SH-SY5Y (cell line): ENCODE measurements around the gene STAT5B.

Experiments
- GATA2 ChIP-seq: IDR thresholded peaks from 2 replicates; pipeline ENCODE4 v1.6.1; 2011; ENCODE audit warnings: mild to moderate bottlenecking, low read depth, low read length
- GATA3 ChIP-seq: IDR thresholded peaks from 2 replicates; pipeline ENCODE4 v1.6.1; 2011; ENCODE audit warnings: low read depth, mild to moderate bottlenecking, low read length, moderate library complexity

The STAT5B gene

DNA sequence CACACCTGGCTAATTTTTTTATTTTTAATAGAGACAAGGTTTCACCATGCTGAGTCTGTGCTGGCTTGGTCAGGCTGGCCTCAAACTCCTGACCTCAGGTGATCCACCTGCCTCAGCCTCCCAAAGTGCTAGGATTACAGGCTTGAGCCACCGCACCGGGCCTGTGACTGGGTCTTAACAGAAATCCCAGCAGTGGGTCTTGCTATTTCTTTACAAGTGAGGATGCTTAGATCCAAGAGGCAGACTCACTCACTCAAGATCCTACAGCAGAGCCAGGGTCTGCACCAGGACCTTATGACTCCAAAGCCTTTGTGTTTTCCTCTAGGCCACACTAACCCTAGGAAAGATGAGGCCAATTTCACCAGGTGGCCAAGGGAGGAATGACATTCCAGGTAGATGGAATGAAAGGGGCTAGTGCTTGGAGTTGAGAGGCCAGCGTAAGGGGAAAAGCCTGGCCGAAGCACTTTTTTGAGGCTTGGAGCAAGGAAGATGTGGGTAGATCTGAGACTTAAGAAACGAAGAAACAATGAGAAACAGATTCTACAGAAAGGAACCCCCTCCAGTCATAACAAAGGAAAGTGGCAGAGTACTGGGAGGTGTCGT lies 6.4 kb upstream of the STAT5B start:
- TF ChIP-seq GATA2 (no peak), GATA3 (no peak)

DNA sequence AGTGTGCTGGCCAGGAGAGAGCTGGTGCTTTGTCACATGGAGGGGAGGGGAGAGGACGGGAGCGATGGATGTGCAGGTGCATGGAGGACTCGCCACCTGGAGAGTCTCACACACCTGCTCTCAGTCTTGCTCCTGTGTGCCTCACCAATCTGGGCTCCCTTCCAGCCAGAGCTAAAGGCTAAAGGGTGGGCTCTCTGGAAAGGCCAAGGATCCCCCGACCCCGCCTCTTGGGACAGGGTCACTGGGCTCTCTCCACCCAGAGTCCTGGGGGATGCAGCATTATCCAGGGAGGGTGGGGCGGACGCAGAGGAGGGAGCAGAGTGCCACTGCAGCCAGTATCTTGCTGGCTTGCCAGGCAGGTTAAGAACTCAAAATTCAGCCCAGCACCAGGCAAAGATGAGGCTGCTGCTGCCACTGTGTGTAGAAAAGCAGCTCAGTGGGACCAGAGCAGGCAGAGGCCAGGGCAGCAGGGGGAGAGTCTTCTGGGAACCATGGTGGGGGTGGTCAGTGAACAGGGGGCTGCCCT lies 5.4 kb upstream of the STAT5B start:
- no peak for TF ChIP-seq GATA3
- no peak for TF ChIP-seq GATA2

DNA sequence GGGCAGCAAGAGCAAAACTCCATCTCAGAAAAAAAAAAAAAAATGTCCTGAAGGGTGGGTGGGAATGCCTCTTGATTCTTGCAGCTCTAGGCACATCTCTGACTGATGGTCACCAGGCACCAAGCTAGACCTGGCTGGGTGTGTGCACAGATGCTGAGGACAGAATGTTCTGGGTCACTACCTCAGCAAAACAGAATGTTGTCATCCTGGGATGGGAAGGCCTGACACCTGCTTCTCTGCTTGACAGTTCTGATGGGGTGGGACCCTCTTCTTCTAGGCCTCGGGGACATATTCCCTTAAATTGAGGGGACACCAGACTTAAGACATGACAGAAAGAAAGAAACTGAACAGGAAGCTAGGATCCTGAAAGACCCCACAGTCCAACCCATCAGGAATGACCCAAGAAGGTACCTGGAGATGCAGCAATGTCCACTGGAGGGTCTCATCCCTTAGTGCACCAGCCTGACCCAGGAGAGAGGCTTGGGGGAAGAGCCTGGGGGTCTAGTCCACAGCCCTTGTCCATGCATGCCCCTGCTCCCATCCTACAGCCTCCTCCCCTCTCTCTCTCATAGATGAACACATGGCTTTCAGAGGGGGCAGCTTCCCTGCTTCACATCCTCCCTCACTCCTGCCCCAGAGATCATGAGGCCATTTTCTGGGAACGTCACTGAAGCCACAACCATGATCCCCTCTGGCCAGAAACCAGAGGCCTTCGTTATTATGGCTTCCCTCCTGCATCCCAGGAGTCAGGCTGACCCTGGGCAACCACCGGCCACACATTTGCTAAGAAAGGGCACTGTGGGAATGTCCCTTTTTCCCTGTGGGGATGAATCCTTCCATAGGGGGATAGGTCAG lies 3.8 kb upstream of the STAT5B start:
- TF ChIP-seq GATA2 (no peak), GATA3 (no peak)

DNA sequence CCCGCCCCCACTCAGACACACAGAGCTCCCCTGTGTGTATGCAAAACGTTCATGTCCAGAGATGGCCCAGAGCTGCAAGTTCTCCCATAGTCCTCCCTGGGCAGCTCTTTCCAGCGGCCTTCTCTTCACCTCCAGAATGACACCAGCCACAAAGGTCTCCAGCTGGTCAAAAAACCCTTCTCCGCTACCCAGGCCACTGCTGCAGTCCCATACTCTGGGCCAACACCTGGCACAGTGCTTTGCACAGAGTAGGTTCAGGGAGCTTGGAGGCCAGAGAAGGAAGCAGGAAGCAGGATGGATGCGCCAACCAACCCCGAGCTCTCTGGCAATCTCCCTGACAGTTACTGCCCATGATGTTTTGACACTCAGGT lies 1.1 kb upstream of the STAT5B start:
- TF ChIP-seq GATA3 (no peak), GATA2 (no peak)

DNA sequence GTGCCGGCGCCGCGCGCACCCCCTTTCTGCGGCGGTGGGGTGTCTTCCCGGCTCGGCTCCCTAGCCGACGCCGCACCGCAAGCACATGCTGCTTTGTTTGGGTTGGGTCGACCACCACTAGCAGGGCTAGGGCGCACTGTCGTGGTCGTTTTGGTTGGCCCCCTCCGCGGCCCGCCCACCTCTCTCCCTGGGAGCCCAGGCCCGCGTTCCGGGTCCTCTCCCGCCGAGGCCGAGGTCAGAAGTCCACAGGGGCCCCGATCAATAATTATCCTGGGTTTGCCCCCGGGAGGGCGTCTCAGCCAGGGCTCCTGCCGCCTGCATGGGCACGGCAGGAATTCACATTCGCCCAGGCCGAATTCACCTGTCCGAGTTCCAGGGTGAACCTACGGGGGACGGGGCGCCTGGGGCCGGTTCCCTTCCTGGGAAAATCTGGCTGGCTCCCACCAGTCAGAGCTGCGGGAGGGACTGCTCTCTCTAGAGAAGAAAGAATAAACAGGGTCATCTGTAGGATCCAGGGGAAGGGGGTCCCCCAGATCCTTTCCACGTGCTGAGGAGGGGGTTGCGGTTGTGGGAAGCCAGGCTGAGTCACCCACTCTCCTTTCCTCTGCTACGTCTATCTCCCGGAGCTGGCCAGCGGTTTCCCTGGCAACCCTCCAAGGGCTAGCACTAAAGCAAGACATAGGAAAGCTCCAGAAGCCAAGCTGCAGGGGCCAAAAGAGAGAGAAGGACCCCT lies 584 bp upstream of the STAT5B start:
- TF ChIP-seq GATA2, result no peak
- no peak for TF ChIP-seq GATA3

DNA sequence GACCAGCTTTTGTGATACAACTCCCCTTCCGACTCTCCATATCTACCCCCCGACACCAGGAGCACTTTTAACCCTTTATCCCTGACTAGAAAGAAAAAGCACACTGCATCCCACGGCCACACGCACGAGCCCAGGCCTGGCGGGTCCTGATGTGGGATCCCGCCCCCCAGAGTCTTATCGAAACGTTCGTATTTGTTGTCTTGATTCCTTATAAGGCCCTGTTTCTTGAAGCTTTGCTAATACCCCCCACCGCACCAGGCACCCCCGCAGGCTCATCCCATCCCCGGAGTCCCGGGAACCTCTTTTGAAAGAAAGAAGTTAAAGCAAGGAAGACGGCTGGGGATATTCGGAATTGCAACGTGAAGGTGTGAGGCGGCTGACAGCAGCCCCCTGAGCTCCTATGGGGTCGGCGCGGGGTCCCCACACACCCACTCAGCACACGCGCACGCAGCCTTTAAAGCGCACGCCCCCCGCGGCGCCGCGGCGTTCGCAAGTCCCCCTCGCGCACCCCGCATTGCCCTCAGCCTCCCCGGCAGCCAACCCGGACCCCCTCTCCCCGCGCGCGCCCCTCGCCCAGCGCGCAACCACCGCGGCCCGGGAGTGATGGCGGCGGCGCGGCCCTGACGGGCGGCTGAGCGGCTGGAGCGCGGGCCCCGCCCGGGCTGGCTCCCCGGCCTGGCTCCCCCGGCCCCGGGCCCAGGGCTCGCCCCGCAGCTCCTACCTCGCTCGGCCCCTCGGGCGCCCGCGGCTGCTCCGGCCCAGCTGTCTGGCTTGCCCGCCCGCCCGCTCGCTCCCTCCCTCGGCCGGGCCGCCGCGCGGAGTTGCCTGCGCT lies 448 bp downstream of the STAT5B start:
- no peak for TF ChIP-seq GATA2
- no peak for TF ChIP-seq GATA3

DNA sequence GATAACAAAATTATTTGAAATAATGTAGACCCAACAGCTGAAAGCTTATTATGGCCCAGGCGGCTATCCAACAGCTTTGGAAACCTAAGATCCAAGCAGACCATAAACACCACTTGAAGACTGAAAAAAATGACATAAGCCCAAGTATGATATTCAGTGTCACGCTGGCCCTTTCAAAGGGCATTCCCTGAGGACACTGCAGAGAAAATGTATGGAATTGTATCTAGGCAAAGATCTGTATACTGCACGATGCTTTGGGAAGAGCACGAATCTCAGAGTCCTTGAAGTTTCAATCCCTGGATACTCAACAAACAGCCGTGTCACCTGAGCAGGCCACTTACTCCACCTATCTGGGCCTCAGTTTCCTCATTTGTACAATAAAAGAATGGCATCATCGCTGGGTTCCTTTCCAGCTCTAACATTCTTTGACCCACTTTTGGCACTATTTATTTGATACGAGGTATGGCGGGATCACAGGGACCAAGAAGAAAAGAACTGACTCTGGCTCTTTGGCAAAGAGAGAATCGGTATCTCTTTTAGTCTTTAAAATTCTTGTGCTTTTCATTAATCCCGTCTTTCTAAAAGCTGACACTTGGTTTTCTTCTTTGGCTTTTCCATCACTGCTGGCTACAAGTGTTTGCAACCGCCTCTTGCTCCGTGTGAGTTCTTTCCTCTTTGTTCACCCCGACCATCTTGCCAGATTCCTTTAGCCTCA lies 1.2 kb downstream of the STAT5B start:
- TF ChIP-seq GATA3, result no peak
- 0 out of 2 replicates have a peak, but pooled peaks have one; percentile 10 for TF ChIP-seq GATA2

DNA sequence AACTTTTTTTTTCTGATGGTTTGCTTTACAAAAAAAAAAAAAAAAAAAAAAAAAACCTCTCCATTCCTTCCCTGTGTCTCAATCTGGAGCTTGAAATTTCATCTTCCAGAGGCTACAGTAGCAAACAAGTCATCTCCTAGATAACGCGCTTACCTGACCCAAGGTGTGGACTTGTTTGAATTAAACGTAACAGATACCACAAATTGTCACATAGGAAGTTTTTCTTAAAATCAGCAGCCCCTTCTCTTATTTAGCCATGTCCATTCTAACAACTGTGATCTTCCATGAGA lies 2.0 kb downstream of the STAT5B start:
- TF ChIP-seq GATA2 (no peak), GATA3 (no peak)

DNA sequence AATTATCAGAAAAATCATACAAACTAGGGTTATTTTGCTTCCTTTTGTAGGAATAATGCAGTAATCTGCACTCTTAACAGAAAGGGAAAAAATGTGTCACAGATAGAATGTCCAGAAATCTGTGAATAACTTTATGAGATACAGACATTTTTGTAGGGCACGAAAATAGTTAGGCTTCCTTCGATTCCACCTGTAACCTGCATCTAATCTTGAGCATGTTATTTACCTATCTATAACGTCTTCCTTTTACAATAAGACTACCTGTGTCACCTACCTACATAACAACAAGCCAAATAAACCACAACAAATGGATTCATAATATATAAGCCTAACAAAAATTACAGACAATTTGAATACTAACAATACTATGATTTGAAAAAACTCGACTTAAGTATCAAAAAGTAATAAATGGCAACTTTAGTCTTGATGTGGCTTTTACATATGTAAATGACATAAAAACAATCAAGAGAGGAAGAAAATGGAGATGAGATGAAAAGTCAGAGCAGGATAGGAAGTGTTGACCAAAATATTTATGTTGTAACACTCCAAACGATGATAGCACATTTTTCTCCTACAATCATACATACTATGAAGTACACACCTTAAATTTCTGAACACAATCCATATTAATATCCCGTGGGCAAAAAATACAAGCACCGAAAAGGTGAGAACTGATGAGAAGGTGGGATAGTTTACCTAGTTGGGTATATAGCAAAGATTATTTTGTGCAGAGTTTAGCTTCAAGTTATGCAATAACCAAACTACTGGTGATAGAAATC lies 2.5 kb downstream of the STAT5B start:
- no peak for TF ChIP-seq GATA3
- no peak for TF ChIP-seq GATA2

DNA sequence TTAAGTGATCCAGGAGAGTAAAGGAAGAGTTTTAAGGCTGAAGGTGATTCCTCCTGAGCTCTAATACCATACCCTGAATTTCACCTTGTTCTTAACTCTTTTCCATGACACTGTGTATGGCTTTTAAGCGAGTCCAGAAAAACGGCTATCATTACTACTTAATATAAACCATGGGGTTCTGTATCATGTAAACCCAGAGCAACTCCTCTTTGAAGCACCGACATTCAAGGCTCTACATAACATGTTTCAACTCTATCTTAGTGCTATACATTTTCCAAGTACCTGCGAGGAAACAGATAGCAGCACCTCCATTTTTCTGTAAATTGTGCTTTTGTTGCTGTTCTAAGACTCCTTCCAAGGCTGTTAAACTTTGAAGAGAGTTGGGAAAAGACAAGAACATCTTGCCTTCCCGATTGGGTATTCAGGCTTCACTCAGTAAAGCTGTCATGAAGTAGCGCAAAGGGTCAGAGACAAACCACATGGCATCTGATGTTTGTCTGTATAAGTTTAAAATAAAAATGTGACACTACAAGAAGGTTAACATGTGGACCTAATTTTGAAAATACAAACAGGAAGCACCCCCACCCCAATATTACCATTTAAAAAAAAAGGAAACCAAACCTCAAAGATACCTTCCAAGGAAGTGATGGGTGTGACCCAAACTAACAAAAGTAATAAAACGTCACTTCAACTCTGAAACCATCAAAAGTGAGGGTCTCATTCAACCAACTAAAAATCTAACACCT lies 3.9 kb downstream of the STAT5B start:
- TF ChIP-seq GATA3 (no peak), GATA2 (no peak)

DNA sequence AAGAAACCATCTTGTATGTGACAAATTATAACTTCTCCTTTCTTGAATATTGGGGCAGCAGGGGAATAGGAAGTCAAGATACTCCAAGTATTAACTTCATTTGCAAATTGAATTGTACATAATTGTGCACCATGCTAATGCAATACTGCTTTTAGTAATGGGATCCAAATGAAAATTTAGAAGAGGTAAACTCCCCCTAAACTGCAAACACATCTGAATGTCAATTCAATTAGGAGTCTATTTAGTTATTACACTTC lies 4.5 kb downstream of the STAT5B start:
- TF ChIP-seq GATA3 (no peak), GATA2 (no peak)

DNA sequence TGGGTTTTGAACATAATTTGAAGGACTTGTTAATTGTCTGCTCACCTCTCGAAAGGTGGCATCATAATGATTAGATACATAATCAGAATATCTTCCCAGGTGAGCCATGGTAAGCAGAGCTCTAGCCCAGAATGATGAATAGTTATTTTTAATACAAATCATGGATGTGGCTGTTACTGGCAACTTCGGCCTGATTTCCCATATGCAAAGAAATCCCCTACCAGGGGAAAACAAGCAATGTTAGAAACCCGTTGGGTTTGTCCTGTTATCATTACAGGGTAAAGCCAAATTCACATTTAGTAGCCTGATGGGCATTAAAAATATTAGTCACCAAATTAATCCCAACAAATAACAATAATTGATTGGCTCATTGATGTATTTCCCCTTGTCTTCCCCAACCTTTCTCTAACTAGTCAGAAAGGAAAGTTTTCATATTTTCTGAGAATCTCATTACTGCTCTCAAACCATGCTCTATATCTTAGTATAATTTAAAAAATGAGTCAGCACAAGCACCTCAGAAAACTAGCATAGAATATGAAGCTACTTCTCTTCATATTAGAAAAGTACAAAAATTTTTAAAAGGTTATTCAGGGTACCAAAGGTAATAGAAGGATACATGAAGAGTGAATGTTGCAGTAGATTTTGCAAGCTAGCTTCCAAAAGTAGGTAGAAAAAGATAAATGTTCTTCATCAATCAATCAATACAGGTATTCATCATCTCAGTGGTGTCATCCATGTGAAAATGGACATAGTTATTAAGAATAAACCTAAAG lies 5.0 kb downstream of the STAT5B start:
- TF ChIP-seq GATA3 (no peak), GATA2 (no peak)
